ENCODE data around the gene SEC62.

SEC62 gene

GRCh38 chr3:170019306-170019705 is 52.7 kb downstream of the SEC62 start:
- DNase-seq = peak; percentile 82

- no peak for DNase-seq
Measured at GRCh38 chr3:170021083-170021482, 54.5 kb downstream of the SEC62 start.

GRCh38 chr3:170022336-170022735 is 55.7 kb downstream of the SEC62 start:
- DNase-seq = no peak

- DNase-seq = no peak
Measured at GRCh38 chr3:170023165-170023564, 56.6 kb downstream of the SEC62 start.

GRCh38 chr3:170024581-170024980 is 58.0 kb downstream of the SEC62 start:
- no peak for DNase-seq

GRCh38 chr3:170027233-170028102 is 60.9 kb downstream of the SEC62 start:
- DNase-seq = no peak

GRCh38 chr3:170033489-170033888 is 66.9 kb downstream of the SEC62 start:
- no peak for DNase-seq

GRCh38 chr3:170037463-170038433 is 71.1 kb downstream of the SEC62 start, which contains the start of gene GPR160:
TSS of gene GPR160 (plus strand) at chr3:170037995. CDS start at chr3:170083973, 45,978 bp downstream.
- peak; percentile 66 for DNase-seq

- DNase-seq = peak; percentile 39
Measured at GRCh38 chr3:170038434-170039110, 72.0 kb downstream of the SEC62 start.

GRCh38 chr3:170040418-170040817 is 73.8 kb downstream of the SEC62 start:
- peak; percentile 28 for DNase-seq

- no peak for DNase-seq
Measured at GRCh38 chr3:170043506-170043905, 76.9 kb downstream of the SEC62 start.

GRCh38 chr3:170044271-170044670 is 77.7 kb downstream of the SEC62 start:
- no peak for DNase-seq

- no peak for DNase-seq
Measured at GRCh38 chr3:170044795-170045244, 78.2 kb downstream of the SEC62 start.

- DNase-seq = no peak
Measured at GRCh38 chr3:170046269-170047132, 79.9 kb downstream of the SEC62 start.

- DNase-seq = no peak
Measured at GRCh38 chr3:170047133-170047404, 80.5 kb downstream of the SEC62 start.
